Naive thymus-derived CD4-positive, alpha-beta T cell (primary cell): ENCODE measurements around the gene SLCO4A1. TPM values are rescaled to one million over a fixed set of nuclear protein-coding genes. Genes with fewer than 3 reads are reported as not detected.

ENCODE experiments used
- ATAC-seq: fragments of 150-1000 bp; cut with Tn5 transposase; 2 replicates; pipeline ENCODE4 v1.10.0; 2021; ENCODE audit warnings: mild to moderate bottlenecking, moderate library complexity
- CTCF ChIA-PET: fragments of 350-600 bp; sonication (Branson Sonifier 250); formaldehyde crosslinking; loops from one replicate; lab custom pipeline; 2021; ENCODE audit warnings: antibody characterized with exemption; lab: Charles Lee
- POLR2A ChIA-PET: fragments of 350-600 bp; sonication (Branson Sonifier 250); formaldehyde crosslinking; loops from one replicate; lab custom pipeline; 2021; ENCODE audit warnings: antibody characterized with exemption, inconsistent platforms; lab: Charles Lee
- DNase-seq, 9 donors: peaks; one replicate each; pipeline versions ENCODE4 v3.0.0 to v3.0.0-alpha.2; 2020 to 2022; ENCODE audit warnings: mixed read lengths in 1 of 9
- H3K27ac ChIP-seq: one replicate; pipeline ENCODE4 v1.7.0; 2013; ENCODE audit warnings: mild to moderate bottlenecking, low read depth, low read length, moderate library complexity
- H3K27me3 ChIP-seq, 2 donors: one replicate each; pipeline ENCODE4 v1.7.0; 2013; ENCODE audit warnings: low read length in 2 of 2, mild to moderate bottlenecking in 2 of 2, moderate library complexity in 2 of 2; ENCODE audit not compliant: control insufficient read depth in 2 of 2, insufficient read depth in 2 of 2
- H3K36me3 ChIP-seq, 3 experiments: 1 replicate in 2 of 3; 2 replicates in 1 of 3; pipeline ENCODE4 v1.7.0; 2013; ENCODE audit warnings: low read length in 3 of 3, mild to moderate bottlenecking in 3 of 3, moderate library complexity in 1 of 3; ENCODE audit not compliant: insufficient read depth in 3 of 3, control insufficient read depth in 2 of 3
- H3K4me1 ChIP-seq, 2 donors: one replicate each; pipeline ENCODE4 v1.7.0; 2013; ENCODE audit warnings: low read length in 2 of 2, mild to moderate bottlenecking in 2 of 2, moderate library complexity in 1 of 2; ENCODE audit not compliant: control insufficient read depth in 2 of 2, insufficient read depth in 2 of 2
- H3K4me3 ChIP-seq: 2 replicates; pipeline ENCODE4 v1.7.0; 2013; ENCODE audit warnings: mild to moderate bottlenecking, low read length
- H3K9me3 ChIP-seq, 3 experiments: 1 replicate in 2 of 3; 2 replicates in 1 of 3; pipeline ENCODE4 v1.7.0; 2013; ENCODE audit warnings: low read length in 3 of 3; ENCODE audit not compliant: control insufficient read depth in 2 of 3
- H3K27ac Mint-ChIP-seq, 9 donors: one replicate each; pipeline ENCODE4 v1.8.0; 2020 to 2022; ENCODE audit warnings: mixed read lengths in 9 of 9, mild to moderate bottlenecking in 8 of 9, moderate library complexity in 5 of 9, inconsistent platforms in 2 of 9
- H3K27me3 Mint-ChIP-seq, 5 donors: one replicate each; pipeline ENCODE4 v1.8.0; 2021 to 2022; ENCODE audit warnings: mixed read lengths in 5 of 5, mild to moderate bottlenecking in 1 of 5
- H3K36me3 Mint-ChIP-seq, 5 donors: one replicate each; pipeline ENCODE4 v1.8.0; 2020 to 2022; ENCODE audit warnings: mixed read lengths in 5 of 5, mild to moderate bottlenecking in 3 of 5, inconsistent platforms in 1 of 5
- H3K4me1 Mint-ChIP-seq, 7 donors: one replicate each; pipeline ENCODE4 v1.8.0; 2020 to 2022; ENCODE audit warnings: mixed read lengths in 7 of 7, mild to moderate bottlenecking in 3 of 7, inconsistent platforms in 1 of 7
- H3K4me3 Mint-ChIP-seq, 10 donors: one replicate each; pipeline ENCODE4 v1.8.0; 2020 to 2022; ENCODE audit warnings: mild to moderate bottlenecking in 10 of 10, mixed read lengths in 10 of 10, moderate library complexity in 6 of 10, inconsistent platforms in 2 of 10
- H3K9me3 Mint-ChIP-seq, 11 donors: one replicate each; pipeline ENCODE4 v1.8.0; 2020 to 2022; ENCODE audit warnings: mixed read lengths in 11 of 11, mild to moderate bottlenecking in 4 of 11, inconsistent platforms in 1 of 11, moderate library complexity in 1 of 11
- intact Hi-C, 2 donors: fragments of 100-400 bp; cut with micrococcal nuclease; formaldehyde crosslinking; loops; one replicate each; pipeline ENCODE4 v1.15.1; 2023
- polyA plus RNA-seq, 2 donors: library from polyadenylated mRNA; unstranded; fragments of 300-500 nt; fragmentation: Illumina TruSeq; gene quantifications; one replicate each; pipeline ENCODE4 v1.2.3, GENCODE V29; 2021
- total RNA-seq, 6 experiments: library from RNA in 5 of 6; stranded (reverse) in 5 of 6; gene quantifications; 1 replicate in 5 of 6; 2 replicates in 1 of 6; pipeline ENCODE4 v1.2.3 and lab custom pipeline; 2021 to 2026

Gene SLCO4A1
- total and polyA plus RNA-seq, 7 experiments from 2014 or later = 0.36 to 45.5 (median 0.92) TPM

GRCh38 chr20:62716941-62717310 is 74.6 kb downstream of the SLCO4A1 start:
- H3K36me3 ChIP-seq = no peaks in the 10 kb centered on the region
- peak overlapping the region; percentile 4 for H3K27ac ChIP-seq
- H3K4me1 ChIP-seq = peaks cover 13 to 16% of the 10 kb centered on the region in 2 donors
- H3K27me3 Mint-ChIP-seq = peaks cover 0 to 63% (median 0%) of the 10 kb centered on the region in 5 donors
- peaks cover 13 to 31% (median 22%) of the 10 kb centered on the region in 7 donors for H3K4me1 Mint-ChIP-seq
- peaks cover 4 to 13% (median 12%) of the 10 kb centered on the region in 5 donors for H3K36me3 Mint-ChIP-seq
- H3K9me3 Mint-ChIP-seq = peaks cover 3 to 31% (median 15%) of the 10 kb centered on the region in 11 donors
- H3K4me3 ChIP-seq = no peak overlapping the region
- H3K27me3 ChIP-seq = no peaks in the 10 kb centered on the region
- peak overlapping the region in 3 of 9 donors; percentile 75 to 94 (median 84) for H3K27ac Mint-ChIP-seq
- POLR2A ChIA-PET = interaction anchor here (1.1 kb wide), 1 partner anchor 77 kb away, joined by 7 read pairs; no protein-coding TSS in a partner anchor
- CTCF ChIA-PET = no interaction called here
- intact Hi-C loops = loop anchor here (1.0 to 2.0 kb wide), 3 partner anchors 23 to 74 kb away; no protein-coding TSS in a partner anchor
- DNase-seq = no peak
- peaks cover 0 to 3% (median 0%) of the 10 kb centered on the region in 3 experiments for H3K9me3 ChIP-seq
- no peak for ATAC-seq
- H3K4me3 Mint-ChIP-seq = peak overlapping the region in 3 of 10 donors; percentile 36 to 75 (median 71)

- Histone ChIP-seq H3K27ac (no peak overlapping the region), H3K4me3 (no peak overlapping the region), H3K4me1 (peaks cover 13 to 16% of the 10 kb centered on the region in 2 donors), H3K9me3 (peaks cover 0 to 3% (median 0%) of the 10 kb centered on the region in 3 experiments), H3K27me3 (no peaks in the 10 kb centered on the region), H3K36me3 (no peaks in the 10 kb centered on the region)
- Mint-ChIP-seq H3K27me3 (peaks cover 0 to 64% (median 0%) of the 10 kb centered on the region in 5 donors), H3K9me3 (peaks cover 7 to 38% (median 18%) of the 10 kb centered on the region in 11 donors), H3K36me3 (peaks cover 4 to 13% (median 13%) of the 10 kb centered on the region in 5 donors), H3K27ac (peak overlapping the region in 1 of 9 donors; percentile 30), H3K4me3 (no peak overlapping the region), H3K4me1 (peaks cover 13 to 31% (median 22%) of the 10 kb centered on the region in 7 donors)
- no peak for DNase-seq
- ChIA-PET CTCF (interaction anchor here (0.6 kb wide), 1 partner anchor 90 kb away, joined by 3 read pairs; no protein-coding TSS in a partner anchor), POLR2A (no interaction called here)
- intact Hi-C loops = loop anchor here in 1 of 2 donors (2.0 kb wide), 1 partner anchor 23 kb away; no protein-coding TSS in a partner anchor
- no peak for ATAC-seq
Measured at GRCh38 chr20:62717933-62718332, 75.6 kb downstream of the SLCO4A1 start.

- DNase-seq (no peak), ATAC-seq (no peak)
- H3K9me3 Mint-ChIP-seq = peaks cover 7 to 38% (median 18%) of the 10 kb centered on the region in 11 donors
- peaks cover 0 to 3% (median 0%) of the 10 kb centered on the region in 3 experiments for H3K9me3 ChIP-seq
- ChIA-PET POLR2A (no interaction called here), CTCF (interaction anchor here (0.6 kb wide), 1 partner anchor 90 kb away, joined by 3 read pairs; no protein-coding TSS in a partner anchor)
- H3K4me1 ChIP-seq = peaks cover 13 to 16% of the 10 kb centered on the region in 2 donors
- H3K36me3 Mint-ChIP-seq = peaks cover 4 to 13% (median 13%) of the 10 kb centered on the region in 5 donors
- intact Hi-C loops = no loop called here
- no peaks in the 10 kb centered on the region for H3K36me3 ChIP-seq
- H3K27ac Mint-ChIP-seq = peak overlapping the region in 1 of 9 donors; percentile 28
- H3K27me3 ChIP-seq = no peaks in the 10 kb centered on the region
- H3K27me3 Mint-ChIP-seq = peaks cover 0 to 62% (median 0%) of the 10 kb centered on the region in 5 donors
- H3K4me3 Mint-ChIP-seq = no peak overlapping the region
- H3K27ac ChIP-seq = no peak overlapping the region
- peaks cover 12 to 31% (median 22%) of the 10 kb centered on the region in 7 donors for H3K4me1 Mint-ChIP-seq
- H3K4me3 ChIP-seq = no peak overlapping the region
Measured at GRCh38 chr20:62718546-62718945, 76.2 kb downstream of the SLCO4A1 start.

- Histone ChIP-seq H3K36me3 (no peaks in the 10 kb centered on the region), H3K27ac (no peak overlapping the region), H3K27me3 (no peaks in the 10 kb centered on the region), H3K9me3 (peaks cover 0 to 3% (median 0%) of the 10 kb centered on the region in 3 experiments), H3K4me3 (no peak overlapping the region), H3K4me1 (peaks cover 13 to 16% of the 10 kb centered on the region in 2 donors)
- Mint-ChIP-seq H3K36me3 (peaks cover 4 to 13% (median 13%) of the 10 kb centered on the region in 5 donors), H3K4me3 (no peak overlapping the region), H3K27me3 (peaks cover 0 to 57% (median 0%) of the 10 kb centered on the region in 5 donors), H3K4me1 (peaks cover 12 to 28% (median 22%) of the 10 kb centered on the region in 7 donors), H3K27ac (peak overlapping the region in 2 of 9 donors; percentile 24 to 50), H3K9me3 (peaks cover 7 to 38% (median 18%) of the 10 kb centered on the region in 11 donors)
- intact Hi-C loops = no loop called here
- ChIA-PET CTCF (no interaction called here), POLR2A (interaction anchor here (0.8 kb wide), 1 partner anchor 25 kb away, joined by 3 read pairs; no protein-coding TSS in a partner anchor)
- DNase-seq (no peak), ATAC-seq (no peak)
Measured at GRCh38 chr20:62719250-62719935, 77.1 kb downstream of the SLCO4A1 start.

Other genes with a start within 250 kb of the SLCO4A1 start
- 10 to 100 TPM in 1 of 5 experiments, 1 to 10 TPM in 4; 4.3 to 16.7 (median 6.3) TPM for gene CABLES2, start 235.2 kb upstream of the SLCO4A1 start, total RNA-seq
- 1 to 10 TPM in 1 of 2 donors, under 1 TPM in 1; 0.61 to 1.8 TPM for gene CABLES2, start 235.2 kb upstream of the SLCO4A1 start, polyA plus RNA-seq
- not detected for gene RBBP8NL, start 215.0 kb upstream of the SLCO4A1 start, total RNA-seq
- not detected for gene RBBP8NL, start 215.0 kb upstream of the SLCO4A1 start, polyA plus RNA-seq
- not detected for gene GATA5, start 166.5 kb upstream of the SLCO4A1 start, total RNA-seq
- not detected for gene GATA5, start 166.5 kb upstream of the SLCO4A1 start, polyA plus RNA-seq
- gene NTSR1, start 66.3 kb downstream of the SLCO4A1 start, total RNA-seq = under 1 TPM in 4 of 5 experiments, not detected in 1; 0.11 to 0.78 (median 0.14) TPM
- gene NTSR1, start 66.3 kb downstream of the SLCO4A1 start, polyA plus RNA-seq = not detected
- gene MRGBP, start 154.0 kb downstream of the SLCO4A1 start, total RNA-seq = 10 to 100 TPM in 3 of 5 experiments, 1 to 10 TPM in 2; 9.4 to 15.4 (median 12.2) TPM
- gene MRGBP, start 154.0 kb downstream of the SLCO4A1 start, polyA plus RNA-seq = 10 to 100 TPM in 1 of 2 donors, 1 to 10 TPM in 1; 8.1 to 12.6 TPM
- gene OGFR, start 162.3 kb downstream of the SLCO4A1 start, total RNA-seq = 10 to 100 TPM; 52.3 to 82.7 (median 70.5) TPM
- 10 to 100 TPM; 34.5 to 69.6 TPM for gene OGFR, start 162.3 kb downstream of the SLCO4A1 start, polyA plus RNA-seq
- under 1 TPM in 2 of 5 experiments, not detected in 3; 0.32 to 0.59 TPM for gene COL9A3, start 174.5 kb downstream of the SLCO4A1 start, total RNA-seq
- not detected for gene COL9A3, start 174.5 kb downstream of the SLCO4A1 start, polyA plus RNA-seq
- 10 to 100 TPM in 2 of 5 experiments, 1 to 10 TPM in 3; 3.7 to 10.8 (median 7.5) TPM for gene TCFL5, start 219.3 kb downstream of the SLCO4A1 start, total RNA-seq
- 1 to 10 TPM in 1 of 2 donors, under 1 TPM in 1; 0.91 to 1.9 TPM for gene TCFL5, start 219.3 kb downstream of the SLCO4A1 start, polyA plus RNA-seq